ENCODE results near the gene MAP4K1. TPM values are rescaled to one million over a fixed set of nuclear protein-coding genes. Genes with fewer than 3 reads are reported as not detected.
"Not testable (repeated sequence)": the region's sequence is repeated elsewhere in the genome, so short reads cannot be mapped to it uniquely, and the experiment has no call there.

MAP4K1 gene
- total RNA-seq, 2 experiments from 2014 or later, result 337 to 497 TPM

DNA sequence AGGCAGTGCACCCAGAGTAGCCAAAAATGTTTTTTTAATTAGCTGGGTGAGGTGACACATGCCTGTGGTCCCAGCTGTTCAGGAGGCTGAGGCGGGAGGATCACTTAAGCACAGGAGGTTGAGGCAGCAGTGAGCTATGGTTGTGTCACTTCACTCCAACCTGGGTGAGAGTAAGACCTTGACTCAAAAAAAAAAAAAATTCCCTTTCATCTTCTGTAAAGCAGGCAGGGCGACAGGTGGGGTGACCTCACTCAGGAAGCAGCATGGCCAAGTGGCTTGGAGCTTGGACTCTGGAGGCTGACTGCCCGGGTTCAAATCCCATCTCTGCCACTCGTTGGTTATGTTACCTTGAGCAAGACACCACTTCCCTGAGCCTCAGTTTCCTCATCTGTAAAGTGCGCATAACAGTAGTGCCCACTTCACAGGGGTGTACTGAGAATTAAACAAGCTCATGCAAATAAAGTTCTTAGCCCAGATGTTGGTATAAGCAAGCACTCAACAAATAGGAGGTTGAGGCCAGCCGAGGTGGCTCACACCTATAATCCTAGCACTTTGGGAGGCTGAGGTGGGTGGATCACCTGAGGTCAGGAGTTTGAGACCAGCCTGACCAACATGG is 48.3 kb downstream of the MAP4K1 start:
- H3K27me3 Mint-ChIP-seq, result peaks cover 26% of the 10 kb centered on the region
- peaks cover 9% of the 10 kb centered on the region for H3K4me1 Mint-ChIP-seq
- CTCF ChIA-PET, result interaction anchor here (1.1 to 1.4 kb wide), 5 partner anchors 9 to 361 kb away, joined by 3 to 4 read pairs (median 3); partner anchors contain the start of genes MRPS12 and SARS2
- no peak overlapping the region for H3K4me3 Mint-ChIP-seq
- ATAC-seq (no peak), DNase-seq (no peak)
- peaks cover 3% of the 10 kb centered on the region for H3K36me3 Mint-ChIP-seq
- no peak overlapping the region for H3K27ac Mint-ChIP-seq
- no peaks in the 10 kb centered on the region for H3K9me3 Mint-ChIP-seq (ENCODE audit: low read depth)

GRCh38 chr19:38565691-38566105 is 52.1 kb downstream of the MAP4K1 start:
- Mint-ChIP-seq H3K4me1 (peaks cover 41% of the 10 kb centered on the region), H3K9me3 (ENCODE audit: low read depth) (no peaks in the 10 kb centered on the region), H3K27me3 (peaks cover 39% of the 10 kb centered on the region), H3K27ac (no peak overlapping the region), H3K4me3 (peak overlapping the region; percentile 62), H3K36me3 (peaks cover 3% of the 10 kb centered on the region)
- ATAC-seq, result no peak
- DNase-seq, result no peak
- CTCF ChIA-PET, result interaction anchor here (1.9 kb wide), 1 partner anchor 13 kb away, joined by 4 read pairs; no protein-coding TSS in a partner anchor

DNA sequence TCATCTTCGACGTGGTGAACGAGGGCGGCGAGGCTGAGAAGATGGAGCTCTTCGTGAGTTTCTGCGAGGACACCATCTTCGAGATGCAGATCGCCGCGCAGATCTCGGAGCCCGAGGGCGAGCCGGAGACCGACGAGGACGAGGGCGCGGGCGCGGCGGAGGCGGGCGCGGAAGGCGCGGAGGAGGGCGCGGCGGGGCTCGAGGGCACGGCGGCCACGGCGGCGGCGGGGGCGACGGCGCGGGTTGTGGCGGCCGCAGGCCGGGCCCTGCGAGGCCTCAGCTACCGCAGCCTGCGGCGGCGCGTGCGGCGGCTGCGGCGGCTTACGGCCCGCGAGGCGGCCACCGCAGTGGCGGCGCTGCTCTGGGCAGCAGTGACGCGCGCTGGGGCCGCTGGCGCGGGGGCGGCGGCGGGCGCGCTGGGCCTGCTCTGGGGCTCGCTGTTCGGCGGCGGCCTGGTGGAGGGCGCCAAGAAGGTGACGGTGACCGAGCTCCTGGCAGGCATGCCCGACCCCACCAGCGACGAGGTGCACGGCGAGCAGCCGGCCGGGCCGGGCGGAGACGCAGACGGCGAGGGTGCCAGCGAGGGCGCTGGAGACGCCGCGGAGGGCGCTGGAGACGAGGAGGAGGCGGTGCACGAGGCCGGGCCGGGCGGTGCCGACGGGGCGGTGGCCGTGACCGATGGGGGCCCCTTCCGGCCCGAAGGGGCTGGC is 52.6 kb downstream of the MAP4K1 start:
- DNase-seq, result peak; percentile 57
- peak overlapping the region; percentile 62 for H3K4me3 Mint-ChIP-seq

GRCh38 chr19:38563475-38563874 is 54.3 kb downstream of the MAP4K1 start:
- Mint-ChIP-seq H3K27ac (no peak overlapping the region), H3K36me3 (peaks cover 5% of the 10 kb centered on the region), H3K4me1 (peaks cover 59% of the 10 kb centered on the region), H3K27me3 (peaks cover 39% of the 10 kb centered on the region), H3K9me3 (ENCODE audit: low read depth) (no peaks in the 10 kb centered on the region), H3K4me3 (no peak overlapping the region)
- CTCF ChIA-PET, result interaction anchor here (1.7 kb wide), 1 partner anchor 56 kb away, joined by 6 read pairs; the partner anchor contains the start of gene EIF3K
- ATAC-seq (no peak), DNase-seq (no peak)

More for the DNA sequence above, 52.6 kb downstream of the MAP4K1 start:
- Mint-ChIP-seq H3K36me3 (peaks cover 3% of the 10 kb centered on the region), H3K4me1 (peaks cover 45% of the 10 kb centered on the region), H3K27ac (peak overlapping the region; percentile 60), H3K27me3 (peaks cover 39% of the 10 kb centered on the region), H3K9me3 (ENCODE audit: low read depth) (no peaks in the 10 kb centered on the region)
- CTCF ChIA-PET, result interaction anchor here (0.9 to 1.9 kb wide), 5 partner anchors 14 to 54 kb away, joined by 3 to 6 read pairs (median 4); partner anchors contain the start of genes EIF3K and MAP4K1
- peak; percentile 63 for ATAC-seq

DNA sequence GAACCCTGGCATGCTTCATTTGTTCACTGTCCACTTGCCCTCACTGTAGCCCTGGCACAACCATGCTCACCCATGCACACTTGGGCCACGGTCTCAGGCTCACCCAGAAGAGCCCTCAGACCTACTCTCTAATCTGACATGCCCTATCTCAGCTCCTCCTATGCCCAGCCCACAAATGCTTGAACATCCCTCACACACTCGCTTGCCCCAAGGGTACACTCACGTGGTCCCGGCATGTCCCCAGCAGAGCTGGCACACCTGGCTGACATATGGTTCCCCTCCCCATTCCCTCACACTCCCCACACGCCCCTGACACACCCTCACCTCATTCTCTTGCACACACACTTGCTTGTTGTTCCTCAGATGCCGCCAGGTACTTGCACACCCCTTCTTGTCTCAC is 55.7 kb downstream of the MAP4K1 start:
- H3K36me3 Mint-ChIP-seq, result peaks cover 5% of the 10 kb centered on the region
- no peaks in the 10 kb centered on the region for H3K9me3 Mint-ChIP-seq (ENCODE audit: low read depth)
- CTCF ChIA-PET, result no interaction called here
- peak overlapping the region; percentile 39 for H3K27ac Mint-ChIP-seq
- peaks cover 71% of the 10 kb centered on the region for H3K4me1 Mint-ChIP-seq
- H3K27me3 Mint-ChIP-seq, result peaks cover 31% of the 10 kb centered on the region
- DNase-seq (no peak), ATAC-seq (no peak)
- no peak overlapping the region for H3K4me3 Mint-ChIP-seq

- H3K4me1 Mint-ChIP-seq, result peaks cover 74% of the 10 kb centered on the region
- H3K9me3 Mint-ChIP-seq (ENCODE audit: low read depth), result no peaks in the 10 kb centered on the region
- DNase-seq (no peak), ATAC-seq (no peak)
- peaks cover 5% of the 10 kb centered on the region for H3K36me3 Mint-ChIP-seq
- CTCF ChIA-PET, result no interaction called here
- H3K4me3 Mint-ChIP-seq, result no peak overlapping the region
- peaks cover 27% of the 10 kb centered on the region for H3K27me3 Mint-ChIP-seq
- H3K27ac Mint-ChIP-seq, result peak overlapping the region; percentile 39
Measured at GRCh38 chr19:38561658-38562057, 56.1 kb downstream of the MAP4K1 start.

DNA sequence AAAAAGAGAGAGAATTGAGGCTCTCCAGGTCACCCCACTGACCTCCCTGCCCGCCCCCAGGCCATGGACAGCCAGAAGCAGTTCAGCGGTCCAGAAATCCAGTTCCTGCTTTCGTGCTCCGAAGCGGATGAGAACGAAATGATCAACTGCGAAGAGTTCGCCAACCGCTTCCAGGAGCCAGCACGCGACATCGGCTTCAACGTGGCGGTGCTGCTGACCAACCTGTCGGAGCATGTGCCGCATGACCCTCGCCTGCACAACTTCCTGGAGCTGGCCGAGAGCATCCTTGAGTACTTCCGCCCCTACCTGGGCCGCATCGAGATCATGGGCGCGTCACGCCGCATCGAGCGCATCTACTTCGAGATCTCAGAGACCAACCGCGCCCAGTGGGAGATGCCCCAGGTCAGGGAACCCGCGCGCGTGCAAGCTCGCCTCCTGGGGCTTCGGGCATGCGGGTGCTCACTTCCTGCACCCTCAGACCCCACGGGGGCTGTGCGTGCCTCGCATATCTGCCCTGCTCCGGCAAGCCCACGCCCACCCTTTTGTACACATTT is 56.6 kb downstream of the MAP4K1 start:
- Mint-ChIP-seq H3K27ac (peak overlapping the region; percentile 39), H3K4me1 (peaks cover 76% of the 10 kb centered on the region), H3K4me3 (no peak overlapping the region), H3K27me3 (peaks cover 25% of the 10 kb centered on the region), H3K9me3 (ENCODE audit: low read depth) (no peaks in the 10 kb centered on the region), H3K36me3 (peaks cover 5% of the 10 kb centered on the region)
- no peak for DNase-seq
- CTCF ChIA-PET, result interaction anchor here (0.9 to 1.0 kb wide), 2 partner anchors 20 to 23 kb away, joined by 3 to 6 read pairs; no protein-coding TSS in a partner anchor
- ATAC-seq, result no peak

- CTCF ChIA-PET, result interaction anchor here (0.7 to 1.7 kb wide), 6 partner anchors 15 to 172 kb away, joined by 3 to 6 read pairs (median 4); partner anchors contain the start of genes FAM98C and GGN
- H3K9me3 Mint-ChIP-seq (ENCODE audit: low read depth), result no peaks in the 10 kb centered on the region
- H3K27ac Mint-ChIP-seq, result peak overlapping the region; percentile 96
- peaks cover 19% of the 10 kb centered on the region for H3K27me3 Mint-ChIP-seq
- H3K36me3 Mint-ChIP-seq, result peaks cover 3% of the 10 kb centered on the region
- peak; percentile 85 for DNase-seq
- peak; percentile 74 for ATAC-seq
- peaks cover 79% of the 10 kb centered on the region for H3K4me1 Mint-ChIP-seq
- H3K4me3 Mint-ChIP-seq, result peak overlapping the region; percentile 62
Measured at GRCh38 chr19:38559428-38560401, 58.0 kb downstream of the MAP4K1 start.

GRCh38 chr19:38558933-38559332 is 58.8 kb downstream of the MAP4K1 start:
- Mint-ChIP-seq H3K4me1 (peaks cover 84% of the 10 kb centered on the region), H3K27ac (peak overlapping the region; percentile 96), H3K27me3 (peaks cover 11% of the 10 kb centered on the region)
- CTCF ChIA-PET, result interaction anchor here (0.8 to 1.7 kb wide), 2 partner anchors 14 to 253 kb away, joined by 3 to 6 read pairs; no protein-coding TSS in a partner anchor
- H3K36me3 Mint-ChIP-seq; H3K9me3 Mint-ChIP-seq (ENCODE audit: low read depth); DNase-seq; ATAC-seq; H3K4me3 Mint-ChIP-seq: not testable (repeated sequence)

- CTCF ChIA-PET, result interaction anchor here (0.7 to 3.9 kb wide), 11 partner anchors 14 to 373 kb away, joined by 3 to 36 read pairs (median 7); partner anchors contain the start of genes EIF3K, FAM98C, MAP4K1 and MRPS12
- DNase-seq, result peak; percentile 91
- Mint-ChIP-seq H3K4me3 (peak overlapping the region; percentile 69), H3K36me3 (peaks cover 3% of the 10 kb centered on the region), H3K9me3 (ENCODE audit: low read depth) (no peaks in the 10 kb centered on the region), H3K27me3 (peaks cover 7% of the 10 kb centered on the region), H3K27ac (peak overlapping the region; percentile 95), H3K4me1 (peaks cover 74% of the 10 kb centered on the region)
- ATAC-seq, result peak; percentile 75
Measured at GRCh38 chr19:38557205-38557799, 60.5 kb downstream of the MAP4K1 start.

DNA sequence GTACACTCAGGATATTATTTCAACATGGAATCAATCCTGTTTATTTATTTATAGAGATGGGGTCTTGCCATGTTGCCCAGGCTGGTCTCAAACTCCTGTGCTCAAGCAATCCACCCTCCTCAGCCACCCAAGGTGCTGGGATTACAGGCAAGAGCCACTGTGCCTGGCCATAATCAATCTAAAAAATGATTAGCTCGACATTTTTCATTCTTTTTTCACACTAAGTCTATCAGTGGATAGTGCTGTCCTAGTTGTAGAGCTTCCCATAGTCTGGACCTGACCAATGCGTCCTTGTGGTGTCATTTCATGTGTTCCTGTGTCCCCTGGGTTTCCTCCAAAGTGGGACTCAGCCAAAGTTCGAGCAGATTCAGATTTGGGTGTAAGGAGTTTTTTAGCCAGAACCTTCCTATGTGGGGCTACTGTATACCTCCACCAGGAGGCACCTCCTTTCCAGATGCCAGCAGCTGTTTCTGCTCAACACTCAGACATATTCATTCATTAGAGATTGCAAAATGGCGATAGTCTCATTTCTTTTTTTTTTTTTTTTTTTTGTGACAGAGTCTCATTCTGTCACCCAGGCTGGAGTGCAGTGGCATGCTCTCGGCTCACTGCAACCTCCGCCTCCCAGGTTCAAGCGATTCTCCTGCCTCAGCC is 61.1 kb downstream of the MAP4K1 start:
- CTCF ChIA-PET, result interaction anchor here (0.7 to 3.9 kb wide), 11 partner anchors 13 to 374 kb away, joined by 3 to 36 read pairs (median 7); partner anchors contain the start of genes EIF3K, FAM98C, MAP4K1 and MRPS12
- peak overlapping the region; percentile 95 for H3K27ac Mint-ChIP-seq
- peak; percentile 69 for DNase-seq

More for the DNA sequence above, 61.1 kb downstream of the MAP4K1 start:
- no peaks in the 10 kb centered on the region for H3K9me3 Mint-ChIP-seq (ENCODE audit: low read depth)
- H3K4me3 Mint-ChIP-seq, result peak overlapping the region; percentile 69
- peaks cover 3% of the 10 kb centered on the region for H3K36me3 Mint-ChIP-seq
- ATAC-seq, result peak; percentile 42
- peaks cover 4% of the 10 kb centered on the region for H3K27me3 Mint-ChIP-seq
- H3K4me1 Mint-ChIP-seq, result peaks cover 70% of the 10 kb centered on the region

Measured in activated CD8-positive, alpha-beta memory T cell treated with anti-CD3 and anti-CD28 coated beads, Interleukin-2, amount 10 ng/mL, durations not matched to agents 7 days and 5 days (primary cell).